Measurements from ENCODE around the gene ANKRD63.

The ANKRD63 gene

DNA sequence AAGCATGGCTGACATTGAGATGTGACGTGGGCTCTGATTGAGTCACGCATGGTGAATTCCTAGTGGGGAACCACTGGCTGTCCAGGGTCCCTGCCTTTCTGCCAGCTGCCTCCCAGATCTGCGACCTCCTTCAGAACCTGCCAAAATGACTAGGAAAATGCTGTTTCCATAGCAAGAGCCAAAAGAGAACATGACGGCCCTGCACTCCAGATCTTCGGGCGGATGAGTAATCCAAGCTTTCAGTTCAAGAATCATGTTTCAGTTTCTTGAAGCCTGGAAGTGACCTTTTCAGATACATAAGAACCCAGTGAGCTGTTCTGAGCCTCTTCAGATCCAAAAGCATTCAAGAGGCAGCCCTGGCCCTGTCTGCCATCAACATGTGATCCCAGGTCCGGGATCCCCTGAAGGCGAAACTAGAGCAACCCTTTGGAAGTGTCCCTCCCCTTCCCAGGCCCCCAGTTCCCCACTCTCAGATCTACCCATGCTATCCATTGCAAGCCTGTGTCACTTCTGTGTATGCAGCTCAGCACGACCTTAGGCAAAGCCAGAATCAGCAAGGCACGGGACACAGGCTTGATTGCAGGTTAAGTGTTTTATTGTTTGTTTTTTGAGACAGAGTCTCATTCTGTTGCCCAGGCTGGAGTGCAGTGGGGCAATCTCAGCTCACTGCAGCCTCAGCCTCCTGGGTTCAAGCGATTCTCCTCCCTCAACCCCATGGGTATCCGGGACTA lies 19.7 kb downstream of the ANKRD63 start:
- DNase-seq: no peak

DNA sequence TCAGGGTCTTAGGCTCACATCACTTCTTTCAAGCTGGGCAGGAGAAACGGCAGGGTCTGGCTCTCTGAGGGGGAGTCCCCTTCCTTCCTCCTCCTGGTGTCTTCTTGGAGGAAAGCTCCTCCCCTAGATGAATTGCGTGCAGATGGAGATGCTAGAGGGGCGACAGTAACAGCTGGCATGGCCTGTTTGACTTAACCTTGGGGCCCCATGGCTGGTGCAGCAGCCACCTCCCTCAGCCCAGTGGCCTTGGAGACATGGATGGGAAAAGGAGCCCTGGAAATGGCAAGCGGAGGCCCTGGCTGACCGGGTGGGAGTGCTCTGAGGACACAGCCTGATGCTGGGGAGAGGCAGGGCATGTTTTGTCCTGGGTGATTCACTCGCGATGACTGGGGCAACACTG lies 23.8 kb downstream of the ANKRD63 start:
- no peak for DNase-seq

DNA sequence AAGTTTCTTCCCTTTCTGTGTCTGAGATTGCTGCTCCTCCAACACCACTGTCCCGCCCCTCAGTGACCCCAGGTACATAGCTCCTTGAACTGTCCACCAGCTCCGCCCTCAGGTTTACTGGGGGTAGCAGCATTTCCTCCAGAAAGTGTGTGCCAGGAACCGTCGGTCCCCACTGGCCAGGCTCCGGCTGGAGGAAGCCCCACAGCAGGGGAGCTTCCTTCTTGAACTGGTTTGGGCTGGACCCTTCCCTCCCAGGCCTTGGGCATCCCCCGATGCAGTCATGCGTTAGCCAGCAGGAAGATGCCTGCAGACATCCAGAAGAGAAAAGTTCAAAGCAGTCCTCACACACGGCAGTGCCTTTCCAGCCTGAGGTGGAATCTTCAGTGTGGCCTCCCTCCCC lies 24.3 kb downstream of the ANKRD63 start:
- no peak for DNase-seq

DNA sequence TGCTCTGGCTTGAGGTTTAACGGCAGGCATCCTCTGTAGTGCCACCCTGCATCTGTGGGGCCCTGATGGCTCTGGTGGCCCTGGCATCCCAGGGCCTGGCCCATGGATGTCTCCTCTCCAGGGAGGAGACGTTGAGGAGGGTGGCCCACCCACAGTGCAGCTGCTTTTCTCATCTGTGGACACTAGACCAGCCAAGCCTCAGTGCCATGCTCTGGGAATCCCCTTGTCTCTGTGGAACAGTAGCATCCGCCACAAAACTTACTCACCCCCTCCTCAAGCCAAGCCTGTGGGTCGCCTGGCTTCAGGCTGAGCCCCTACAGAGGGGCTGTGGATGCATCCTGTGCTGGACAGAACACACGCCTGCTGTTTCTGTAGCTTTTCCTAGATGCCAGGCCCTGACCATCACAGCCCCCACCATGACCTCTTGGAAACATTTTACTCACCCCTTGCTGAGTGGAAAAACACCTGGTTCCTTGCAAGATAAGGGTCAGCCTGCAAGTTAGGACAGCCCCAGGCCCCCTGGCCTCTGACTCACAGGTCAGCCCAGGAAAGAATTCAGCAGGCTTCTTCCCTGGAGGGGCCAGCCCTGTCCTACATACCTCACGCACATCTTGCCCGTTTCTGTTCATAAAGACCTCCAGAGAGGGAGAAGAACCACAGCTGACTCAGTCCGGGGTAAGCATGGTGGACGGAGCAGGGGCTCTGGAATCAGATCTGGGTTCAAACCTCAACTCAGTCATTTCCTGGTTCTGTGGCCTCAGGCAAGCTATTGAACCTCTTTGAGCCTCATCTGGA lies 25.0 kb downstream of the ANKRD63 start:
- no peak for DNase-seq

DNA sequence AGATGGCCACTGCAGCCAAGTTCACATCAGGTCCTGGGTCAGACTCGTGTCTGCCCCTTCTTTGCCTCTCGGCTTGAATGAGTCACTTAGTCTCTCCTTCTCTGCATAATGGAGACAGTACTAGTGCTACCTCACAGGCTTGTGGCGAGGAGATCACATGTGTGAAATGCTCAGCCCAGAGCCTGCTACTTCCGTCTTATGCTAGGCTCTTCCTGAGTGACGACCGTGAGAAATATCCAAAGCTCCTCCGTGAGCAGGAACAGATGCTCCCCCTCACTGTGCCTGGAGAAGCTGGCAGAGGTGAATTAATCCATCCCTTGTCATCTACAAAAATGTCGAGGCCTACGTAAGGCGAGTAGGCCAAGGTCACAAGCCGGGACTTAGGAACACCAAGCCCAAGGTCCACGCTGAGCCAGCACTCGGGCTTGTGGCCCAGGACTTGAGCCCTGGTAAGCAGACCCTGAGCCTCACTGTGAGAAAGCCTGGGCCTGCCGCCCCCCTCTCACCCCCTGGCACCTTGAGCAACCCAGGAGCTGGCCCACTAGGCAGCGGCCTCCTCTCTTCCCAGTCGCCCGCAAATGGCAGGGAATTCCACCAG lies 26.1 kb downstream of the ANKRD63 start:
- no peak for DNase-seq

DNA sequence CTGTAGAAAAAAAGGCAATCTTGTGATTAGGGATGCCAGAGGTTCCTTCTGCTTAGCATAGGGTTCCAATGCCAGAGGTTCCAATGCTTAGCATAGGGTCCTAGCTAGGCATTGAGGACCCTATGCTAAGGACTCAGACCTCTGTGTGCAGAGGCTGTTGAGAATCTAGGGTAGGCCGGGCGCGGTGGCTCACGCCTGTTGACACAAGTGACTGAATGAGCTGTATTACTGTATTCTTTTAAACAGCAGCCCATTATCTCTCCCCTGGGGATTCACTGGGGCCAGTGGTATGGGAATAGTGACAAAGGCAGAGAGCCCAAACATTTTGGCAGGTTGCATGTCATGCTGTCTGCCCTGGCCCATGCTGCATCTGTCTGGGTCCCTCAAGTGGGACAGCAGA lies 27.8 kb downstream of the ANKRD63 start:
- DNase-seq: no peak

DNA sequence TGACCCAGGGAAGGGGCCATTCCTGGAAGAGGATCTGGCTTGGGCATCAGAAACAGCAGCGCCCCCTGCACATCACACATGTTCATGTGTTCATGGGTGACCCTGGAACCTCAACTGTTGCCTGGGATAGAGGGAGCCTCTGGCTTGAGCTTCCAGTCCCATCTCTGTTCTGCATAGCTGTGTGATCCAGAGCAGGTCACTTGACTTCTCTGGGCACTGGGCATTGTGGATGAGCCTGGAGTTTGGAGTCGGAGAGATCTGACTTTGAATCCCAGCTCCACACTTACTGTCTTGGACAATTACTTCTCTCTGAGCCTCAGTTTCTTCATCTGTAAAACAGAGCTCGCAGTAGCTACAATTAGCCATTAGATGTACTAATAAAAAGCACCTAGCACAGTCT lies 28.4 kb downstream of the ANKRD63 start:
- DNase-seq: no peak

DNA sequence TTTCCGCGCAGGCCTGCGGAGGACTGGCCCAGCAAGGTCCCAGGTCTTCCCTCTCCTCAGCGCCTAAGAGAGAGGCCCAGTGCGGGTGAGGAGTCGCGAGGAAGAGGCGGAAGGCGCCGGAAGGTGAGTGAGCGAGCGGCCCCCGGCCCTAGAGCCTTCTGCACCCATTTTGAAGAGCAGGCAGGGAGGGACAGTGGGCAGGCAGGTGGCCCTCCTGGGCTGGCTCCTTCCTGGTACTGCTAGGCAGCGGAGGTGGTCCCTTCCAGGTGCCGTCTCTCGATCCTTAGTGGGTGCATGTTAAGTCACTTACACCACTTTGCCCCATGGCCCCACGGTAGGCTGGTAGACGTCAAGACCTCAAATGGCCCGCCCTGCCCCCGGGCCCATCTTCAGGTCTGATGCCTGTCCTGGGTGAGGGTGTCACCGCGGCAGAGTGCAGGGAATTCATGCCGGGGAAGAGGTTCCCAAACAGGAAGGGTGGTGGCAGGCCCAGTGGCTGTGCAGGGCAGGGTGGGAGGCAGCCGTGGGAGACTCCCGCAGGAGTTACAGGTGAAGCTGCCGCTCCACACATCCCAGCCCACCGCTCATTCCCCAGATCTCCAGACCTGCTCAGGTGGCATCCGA lies 29.6 kb downstream of the ANKRD63 start:
- DNase-seq: no peak

DNA sequence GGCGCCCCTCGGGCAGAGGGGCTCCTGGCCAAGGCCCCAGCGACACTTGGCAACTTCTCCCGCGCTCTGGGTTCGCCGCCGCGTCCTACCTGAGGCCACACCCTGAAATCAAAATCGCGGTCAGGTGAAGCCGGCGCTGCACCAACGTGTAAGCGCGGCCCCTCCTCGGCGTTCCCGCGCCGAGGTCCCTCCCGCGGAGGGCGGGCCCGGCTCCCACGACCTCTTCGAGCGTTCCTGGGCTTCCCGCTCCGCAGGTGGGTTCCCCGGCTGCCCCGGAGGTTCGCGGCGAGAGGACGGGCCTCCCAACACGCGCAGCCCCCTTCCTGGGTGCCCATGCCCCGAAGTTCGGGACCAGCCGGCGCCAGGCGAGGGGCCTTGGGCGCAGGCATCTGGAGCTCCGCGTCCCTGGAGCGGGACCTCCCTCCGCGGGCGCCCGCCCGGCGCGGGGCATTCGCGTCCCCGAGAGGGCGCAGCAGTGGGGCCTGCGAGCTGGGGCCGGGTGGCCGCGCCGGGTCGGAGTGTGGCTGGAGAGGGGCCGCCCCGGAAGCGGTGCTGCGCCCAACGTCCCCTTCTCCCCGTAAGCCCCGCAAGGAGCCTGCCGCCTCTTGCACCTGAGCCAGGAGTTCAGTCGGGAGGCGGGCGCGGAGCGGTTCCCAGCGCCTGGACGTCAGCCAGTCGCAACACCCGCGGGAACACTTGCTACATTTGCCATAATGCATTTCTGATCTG lies 30.3 kb downstream of the ANKRD63 start:
- peak in 2 of 51 donors; percentile 10 to 29 for DNase-seq

DNA sequence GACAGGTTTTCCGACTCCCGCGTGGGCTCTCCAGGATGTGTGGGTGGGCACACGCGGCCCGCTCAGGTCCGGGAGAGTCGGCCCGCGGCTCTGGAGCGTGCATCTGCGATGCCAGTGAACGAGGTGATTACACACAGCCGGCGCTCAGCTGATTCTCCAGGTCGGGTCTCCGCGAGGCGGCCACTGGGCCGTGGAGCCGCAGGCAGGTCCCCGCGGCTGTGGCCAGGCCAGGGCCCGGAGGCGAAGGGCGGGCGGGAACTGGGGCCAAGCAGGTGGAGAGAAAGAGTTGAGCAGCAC lies 30.8 kb downstream of the ANKRD63 start:
- no peak for DNase-seq

DNA sequence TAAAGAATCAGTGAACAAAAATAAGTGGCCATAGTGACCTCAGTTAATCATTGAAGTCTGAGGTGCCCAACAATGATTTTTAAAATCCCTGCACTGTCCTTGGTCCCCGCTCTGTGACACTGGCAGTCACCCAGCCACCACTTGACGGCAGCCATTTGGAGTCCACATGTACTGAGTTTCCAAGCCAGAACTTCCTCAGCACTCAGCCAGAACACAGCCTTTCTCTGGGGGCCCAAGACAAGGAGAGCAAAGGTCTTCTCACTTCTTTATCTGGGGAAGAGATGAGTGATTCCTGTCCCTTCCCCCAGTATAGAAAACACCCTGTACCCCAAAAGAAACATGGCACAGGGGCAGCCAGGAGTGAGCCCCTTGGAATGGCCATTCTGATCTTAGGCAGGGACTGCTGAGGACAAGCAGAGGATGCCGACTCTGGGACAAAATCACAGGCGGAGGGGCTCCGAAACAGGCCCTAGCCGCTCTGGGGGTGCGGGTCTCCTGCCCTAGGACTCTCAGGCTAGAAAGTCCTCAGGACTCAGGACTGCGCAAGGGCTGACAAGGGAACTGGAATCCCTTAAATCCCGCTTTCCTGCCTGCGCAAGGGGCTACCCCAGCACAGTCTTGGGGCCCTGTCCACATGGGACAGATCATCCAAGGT lies 31.3 kb downstream of the ANKRD63 start:
- no peak for DNase-seq

DNA sequence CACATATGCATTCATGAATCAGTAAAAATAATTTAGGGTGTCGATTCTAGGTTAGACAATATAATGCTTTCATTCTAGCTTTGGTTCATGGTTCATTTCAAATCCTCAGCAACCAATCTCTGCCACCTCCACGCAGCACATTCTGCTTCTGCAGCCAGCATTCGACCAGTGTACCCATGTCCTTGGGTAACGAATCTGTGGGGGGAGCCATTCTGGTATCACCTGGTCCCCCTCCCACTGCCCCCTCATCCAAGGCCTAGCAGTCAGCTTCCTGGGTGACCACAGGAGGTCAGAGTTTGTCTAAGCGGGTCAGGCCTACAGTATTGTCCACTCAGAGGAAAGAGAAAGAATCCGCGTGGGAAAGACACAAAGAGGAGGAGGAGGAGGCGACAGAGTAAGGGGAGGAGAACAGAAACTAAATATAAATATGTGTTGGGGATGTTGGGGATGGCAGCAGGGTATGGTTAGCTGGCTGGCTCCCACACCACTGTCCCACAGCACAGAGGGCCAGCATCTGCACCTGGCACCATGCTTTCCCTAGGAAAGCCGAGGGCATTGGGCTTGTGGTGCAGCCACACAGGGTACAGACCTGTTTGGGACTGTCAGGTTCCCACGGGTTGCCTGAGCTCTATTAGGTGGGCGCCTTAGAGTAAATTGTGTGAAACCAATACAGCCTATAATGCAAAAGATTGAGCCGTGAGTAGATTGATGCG lies 31.9 kb downstream of the ANKRD63 start:
- no peak for DNase-seq

DNA sequence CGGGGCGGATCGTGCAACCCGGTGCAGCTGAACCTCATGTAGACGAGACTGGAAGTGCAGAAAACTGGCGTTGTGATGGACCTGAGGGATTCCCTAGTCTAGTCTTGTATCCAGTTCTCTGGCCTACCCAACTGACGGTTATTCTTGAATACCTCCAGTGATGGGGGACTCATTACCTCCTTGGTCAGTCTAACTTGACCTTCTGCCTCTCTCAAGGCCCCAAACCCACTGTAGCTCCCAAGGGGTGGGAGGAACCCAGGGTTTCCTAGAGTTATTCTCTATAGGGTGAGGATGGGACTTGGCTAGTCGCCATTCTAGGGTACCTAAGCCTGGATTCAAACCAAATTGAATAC lies 32.6 kb downstream of the ANKRD63 start:
- no peak for DNase-seq

DNA sequence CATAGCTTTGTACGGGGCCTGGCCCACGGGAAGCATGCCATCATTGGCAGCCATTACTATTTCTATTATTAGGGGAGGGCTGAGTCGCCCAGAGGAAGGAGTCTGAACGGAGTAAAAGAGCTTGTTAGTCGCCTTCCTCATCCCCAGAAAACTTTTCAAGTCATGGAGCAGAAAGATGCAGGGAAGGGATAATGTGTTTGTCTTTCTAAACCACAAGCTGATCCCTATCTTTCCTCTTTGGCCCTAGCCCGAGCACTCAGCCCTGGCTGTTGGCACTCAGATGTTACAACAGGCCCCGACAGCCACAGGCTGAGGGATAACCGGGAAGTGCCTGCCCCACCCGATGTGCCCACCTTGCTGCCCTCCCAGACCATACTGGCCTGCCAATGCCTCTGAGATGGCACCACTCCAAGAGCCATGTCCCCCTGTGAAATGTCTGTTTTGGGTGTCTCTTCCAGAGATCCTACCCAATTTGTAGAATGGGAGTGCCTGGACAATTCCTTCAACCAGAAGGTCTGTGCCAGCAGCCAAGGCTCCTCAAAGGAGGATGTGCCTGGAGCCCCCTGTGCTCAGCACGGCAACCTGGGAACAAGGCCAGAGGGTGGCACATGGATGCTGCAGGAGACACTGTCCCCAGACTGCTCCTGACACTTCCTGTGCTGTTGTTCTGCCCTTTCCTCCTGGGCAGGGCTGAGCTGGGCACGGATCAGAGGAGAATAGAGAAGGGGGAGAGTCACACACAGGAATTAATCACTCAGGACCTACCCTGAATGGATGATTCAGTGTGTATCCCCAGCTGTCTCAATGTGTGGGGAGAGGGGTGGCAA lies 33.2 kb downstream of the ANKRD63 start:
- DNase-seq: peak in 1 of 51 donors; percentile 55

DNA sequence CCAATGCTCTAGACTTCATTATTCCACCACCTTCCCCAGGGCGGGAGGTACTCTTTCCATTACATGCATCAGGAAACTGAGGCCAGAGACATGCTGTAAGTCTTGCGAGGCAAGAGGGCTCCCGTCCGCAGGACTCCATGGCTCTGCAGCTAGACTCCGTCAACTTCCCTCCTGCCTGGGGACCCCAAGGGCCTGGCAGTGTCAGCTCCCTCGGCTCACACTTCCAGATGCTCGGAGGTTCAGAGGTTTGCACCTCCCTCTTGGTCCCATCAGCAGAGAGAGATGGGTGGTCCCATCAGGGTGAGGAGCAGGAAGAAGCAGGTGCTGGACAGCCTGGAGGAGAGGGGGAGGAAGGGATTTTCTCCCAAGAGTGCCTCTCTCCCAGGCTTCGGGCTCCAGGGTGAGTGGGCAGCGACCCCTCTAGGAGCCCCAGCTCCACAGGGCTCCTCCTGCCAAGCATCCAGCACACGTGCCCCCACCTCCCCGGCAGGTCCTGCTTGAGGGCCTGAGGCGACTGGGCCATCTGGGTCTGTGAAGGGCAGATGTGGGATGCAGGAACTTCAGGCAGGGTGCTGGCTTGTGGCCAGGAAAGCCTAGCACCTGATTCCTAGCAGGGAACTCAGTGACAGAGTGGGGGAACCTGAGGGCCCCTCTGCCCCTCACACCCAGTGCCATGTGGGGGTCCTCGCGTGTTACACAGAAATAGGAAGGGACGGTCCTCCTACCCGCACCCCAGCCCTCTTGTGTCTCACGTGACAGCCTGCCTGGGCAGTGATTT lies 34.7 kb downstream of the ANKRD63 start:
- no peak for DNase-seq

DNA sequence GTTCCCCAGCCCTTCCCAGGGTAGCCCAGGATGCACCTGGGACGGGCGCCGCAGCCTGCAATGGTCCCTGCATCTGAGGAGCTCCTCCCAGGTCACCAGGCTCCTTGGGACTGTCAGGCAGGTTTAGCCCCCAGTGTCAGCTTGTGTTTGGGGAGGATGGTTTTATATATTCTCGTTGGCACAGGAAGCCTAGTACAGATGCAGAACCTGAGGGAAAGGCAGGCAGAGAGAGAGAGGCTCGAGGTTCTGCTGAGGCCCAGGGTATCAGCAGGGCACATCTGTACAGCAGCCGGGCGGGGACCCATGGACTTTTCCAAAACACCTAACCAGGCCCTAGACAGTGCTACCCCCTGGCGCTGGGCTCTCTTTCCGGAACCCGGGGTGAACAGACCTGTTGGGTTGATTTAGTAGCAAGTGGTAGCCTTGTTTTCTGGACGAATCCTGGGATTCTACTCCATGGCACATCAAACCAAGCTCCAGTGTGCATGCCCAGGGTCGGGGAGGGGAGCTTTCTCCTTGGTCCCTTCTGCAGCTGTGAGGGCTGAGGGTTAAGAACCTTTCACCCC lies 35.4 kb downstream of the ANKRD63 start:
- DNase-seq: no peak

DNA sequence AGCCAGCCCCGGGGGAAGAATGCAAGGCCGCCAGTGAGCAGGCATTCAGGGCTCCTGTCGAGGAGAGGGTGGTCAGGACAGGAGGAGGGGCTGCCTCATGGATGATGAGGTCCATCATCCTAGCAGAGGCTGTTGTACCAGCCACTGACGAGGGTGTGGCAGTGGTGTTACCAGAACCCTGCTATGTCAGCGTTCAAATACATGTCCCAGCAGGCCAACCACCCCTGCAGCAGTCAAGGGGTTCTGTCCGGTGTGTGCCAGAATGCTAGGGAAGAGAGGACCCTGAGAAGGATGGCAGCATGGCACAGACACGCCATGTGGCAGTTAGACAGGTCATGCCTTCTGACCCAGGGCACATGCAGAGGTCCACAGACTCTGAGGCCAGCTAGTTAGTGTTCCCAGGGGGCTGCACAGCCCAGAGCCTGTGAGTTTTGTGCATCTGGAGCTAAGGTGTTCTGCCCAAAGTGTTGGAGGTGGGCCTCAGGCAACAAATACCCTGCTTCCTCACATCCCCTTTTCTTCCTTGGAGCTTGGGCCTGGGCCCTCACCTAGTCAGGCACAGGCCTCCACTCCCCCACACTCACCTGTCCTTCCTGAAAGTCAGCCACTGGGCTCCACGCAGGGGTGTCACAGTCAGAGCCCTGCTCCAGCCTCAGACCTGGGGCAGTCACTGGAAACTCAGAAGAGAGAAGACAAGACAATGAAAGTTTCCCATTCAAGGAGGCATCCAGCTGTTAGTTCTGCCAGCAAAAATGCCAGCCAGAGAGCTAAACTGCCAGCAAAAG lies 36.2 kb downstream of the ANKRD63 start:
- DNase-seq: no peak

Measured in hypothalamus (tissue), 51 donors.